Panc1 (cell line): ENCODE data around the gene WNK1.

Source experiments
- POLR2AphosphoS5 ChIP-seq: IDR thresholded peaks from 2 replicates; pipeline ENCODE4 v1.6.1; 2012; ENCODE audit warnings: mild to moderate bottlenecking, low read depth, low read length, moderate library complexity
- REST ChIP-seq, 2 experiments: IDR thresholded peaks; 2 replicates each; pipeline ENCODE4 v1.6.1; 2011 to 2012; ENCODE audit warnings: low read depth in 2 of 2, control low read depth in 1 of 2, low read length in 1 of 2, mild to moderate bottlenecking in 1 of 2, moderate library complexity in 1 of 2; ENCODE audit not compliant: insufficient read depth in 1 of 2
- SIN3A ChIP-seq: IDR thresholded peaks from 2 replicates; pipeline ENCODE4 v1.6.1; 2012; ENCODE audit warnings: low read depth, mild to moderate bottlenecking, low read length, moderate library complexity, borderline replicate concordance; ENCODE audit not compliant: insufficient read depth
- TCF7L2 ChIP-seq: IDR thresholded peaks from 2 replicates; pipeline ENCODE4 v1.6.1; 2011; ENCODE audit warnings: mild to moderate bottlenecking, low read depth, low read length, inconsistent platforms
- TF ChIP-seq, protein P1 (sequence below): fragments of 450-650 bp; IDR thresholded peaks from 2 replicates; pipeline ENCODE4 v1.5.1; 2017; ENCODE audit warnings: mild to moderate bottlenecking

DNA sequence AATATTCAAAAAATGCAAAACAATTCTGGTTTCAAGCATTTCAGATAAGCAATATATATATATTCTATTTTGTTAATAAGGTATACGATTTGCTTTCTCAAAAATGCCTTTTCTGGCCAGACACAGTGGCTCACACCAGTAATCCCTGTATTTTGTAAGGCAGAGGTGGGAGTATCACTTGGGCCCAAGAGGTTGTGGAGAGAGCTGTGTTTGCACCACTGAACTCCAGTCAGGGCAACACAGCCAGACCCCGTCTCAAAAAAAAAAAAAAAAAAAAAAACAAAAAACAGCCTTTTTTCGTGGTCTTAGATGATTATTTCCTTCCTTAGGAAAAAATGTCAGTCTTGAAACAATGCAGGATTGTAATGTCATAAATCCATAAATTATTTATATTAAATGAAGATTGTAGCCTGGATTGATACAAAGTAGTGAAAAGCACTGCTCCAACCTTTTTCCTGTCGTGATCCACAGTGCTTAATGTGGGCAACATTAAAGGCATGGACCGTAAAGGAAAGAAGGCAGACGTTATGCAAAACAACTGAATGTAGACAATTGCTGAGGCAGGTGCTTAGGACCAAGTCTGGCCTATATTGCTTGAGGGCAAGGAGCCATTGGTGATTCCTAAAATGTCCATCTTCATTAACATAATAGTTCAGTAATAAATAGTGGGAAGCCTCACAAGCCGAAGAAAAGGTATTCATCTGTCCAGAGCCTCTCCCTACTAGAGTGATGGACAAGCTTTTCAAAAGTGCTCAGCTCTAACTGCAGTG is 160.3 kb downstream of the WNK1 start:
- TF ChIP-seq, protein P1, sequence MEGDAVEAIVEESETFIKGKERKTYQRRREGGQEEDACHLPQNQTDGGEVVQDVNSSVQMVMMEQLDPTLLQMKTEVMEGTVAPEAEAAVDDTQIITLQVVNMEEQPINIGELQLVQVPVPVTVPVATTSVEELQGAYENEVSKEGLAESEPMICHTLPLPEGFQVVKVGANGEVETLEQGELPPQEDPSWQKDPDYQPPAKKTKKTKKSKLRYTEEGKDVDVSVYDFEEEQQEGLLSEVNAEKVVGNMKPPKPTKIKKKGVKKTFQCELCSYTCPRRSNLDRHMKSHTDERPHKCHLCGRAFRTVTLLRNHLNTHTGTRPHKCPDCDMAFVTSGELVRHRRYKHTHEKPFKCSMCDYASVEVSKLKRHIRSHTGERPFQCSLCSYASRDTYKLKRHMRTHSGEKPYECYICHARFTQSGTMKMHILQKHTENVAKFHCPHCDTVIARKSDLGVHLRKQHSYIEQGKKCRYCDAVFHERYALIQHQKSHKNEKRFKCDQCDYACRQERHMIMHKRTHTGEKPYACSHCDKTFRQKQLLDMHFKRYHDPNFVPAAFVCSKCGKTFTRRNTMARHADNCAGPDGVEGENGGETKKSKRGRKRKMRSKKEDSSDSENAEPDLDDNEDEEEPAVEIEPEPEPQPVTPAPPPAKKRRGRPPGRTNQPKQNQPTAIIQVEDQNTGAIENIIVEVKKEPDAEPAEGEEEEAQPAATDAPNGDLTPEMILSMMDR = no peak
- TF ChIP-seq POLR2AphosphoS5 (no peak), REST (IDR thresholded peaks at IDR 0.05; ENCODE audit: insufficient read depth in 1 of 2, low read depth in 2 of 2, low read length in 1 of 2) (no peak), SIN3A (no peak), TCF7L2 (no peak)
